GM12875 (cell line): Measurements from ENCODE around the gene IQSEC1.

Source experiments
- H3K4me3 ChIP-seq: one replicate; pipeline ENCODE4 v1.5.1; 2011; ENCODE audit warnings: low read depth, low read length, control low read depth
- TF ChIP-seq, protein P1 (sequence below): IDR thresholded peaks from 2 replicates; pipeline ENCODE4 v1.5.1; 2011; ENCODE audit warnings: low read depth, mild to moderate bottlenecking, control low read depth, inconsistent platforms, low read length, moderate library complexity, borderline replicate concordance; ENCODE audit not compliant: insufficient read depth

IQSEC1 gene

DNA sequence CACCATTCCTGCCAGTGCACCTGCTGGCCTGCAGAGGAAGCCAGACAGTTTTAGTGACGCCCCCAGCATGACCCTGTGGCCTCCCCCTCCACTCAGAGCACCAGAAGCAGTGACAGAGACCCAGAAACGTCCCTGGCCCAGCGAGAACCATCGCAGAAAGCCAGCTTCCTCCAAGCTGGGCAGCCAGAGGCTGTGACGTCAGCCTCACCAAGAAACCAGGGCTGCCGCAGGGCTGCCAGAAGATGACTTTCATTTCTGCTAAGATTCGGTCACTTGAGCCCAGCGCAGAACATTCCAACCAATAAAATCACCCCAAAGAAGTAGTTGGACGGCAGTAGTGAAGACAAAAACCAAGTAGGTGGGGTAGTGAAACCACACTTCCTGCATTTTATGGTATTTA lies 202.3 kb downstream of the IQSEC1 start:
- no peak overlapping the region for H3K4me3 ChIP-seq
- TF ChIP-seq, protein P1, sequence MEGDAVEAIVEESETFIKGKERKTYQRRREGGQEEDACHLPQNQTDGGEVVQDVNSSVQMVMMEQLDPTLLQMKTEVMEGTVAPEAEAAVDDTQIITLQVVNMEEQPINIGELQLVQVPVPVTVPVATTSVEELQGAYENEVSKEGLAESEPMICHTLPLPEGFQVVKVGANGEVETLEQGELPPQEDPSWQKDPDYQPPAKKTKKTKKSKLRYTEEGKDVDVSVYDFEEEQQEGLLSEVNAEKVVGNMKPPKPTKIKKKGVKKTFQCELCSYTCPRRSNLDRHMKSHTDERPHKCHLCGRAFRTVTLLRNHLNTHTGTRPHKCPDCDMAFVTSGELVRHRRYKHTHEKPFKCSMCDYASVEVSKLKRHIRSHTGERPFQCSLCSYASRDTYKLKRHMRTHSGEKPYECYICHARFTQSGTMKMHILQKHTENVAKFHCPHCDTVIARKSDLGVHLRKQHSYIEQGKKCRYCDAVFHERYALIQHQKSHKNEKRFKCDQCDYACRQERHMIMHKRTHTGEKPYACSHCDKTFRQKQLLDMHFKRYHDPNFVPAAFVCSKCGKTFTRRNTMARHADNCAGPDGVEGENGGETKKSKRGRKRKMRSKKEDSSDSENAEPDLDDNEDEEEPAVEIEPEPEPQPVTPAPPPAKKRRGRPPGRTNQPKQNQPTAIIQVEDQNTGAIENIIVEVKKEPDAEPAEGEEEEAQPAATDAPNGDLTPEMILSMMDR = no peak

DNA sequence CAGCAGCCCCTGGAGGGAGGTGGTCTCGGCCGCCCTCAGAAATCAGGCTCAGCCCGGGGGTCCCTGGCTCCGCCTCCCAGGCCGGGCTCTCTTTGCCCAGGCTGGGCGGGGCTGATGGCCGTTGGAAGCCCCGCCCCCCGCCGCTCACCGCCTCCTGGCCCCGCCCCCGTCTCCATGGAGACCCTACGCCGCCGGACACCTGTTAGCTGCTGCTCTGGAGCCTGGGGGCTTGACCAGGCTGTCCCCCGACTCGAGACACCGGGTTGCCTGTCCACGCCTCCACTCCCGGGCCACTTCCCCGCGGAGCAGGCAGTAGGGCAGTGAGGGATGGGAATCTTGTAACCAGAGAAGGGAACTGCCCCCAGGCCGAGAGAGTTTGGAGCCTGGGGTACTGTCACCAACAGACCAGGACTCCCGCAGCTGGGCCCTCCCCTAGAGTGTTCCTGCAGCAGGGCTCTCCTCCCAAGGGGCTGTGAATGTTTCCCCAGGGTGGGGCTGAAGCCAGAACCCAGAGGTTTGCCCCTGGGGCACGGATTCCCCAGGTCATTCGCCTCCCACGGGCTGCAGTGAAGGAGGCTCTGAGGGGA lies 204.1 kb downstream of the IQSEC1 start:
- TF ChIP-seq, protein P1 = no peak

DNA sequence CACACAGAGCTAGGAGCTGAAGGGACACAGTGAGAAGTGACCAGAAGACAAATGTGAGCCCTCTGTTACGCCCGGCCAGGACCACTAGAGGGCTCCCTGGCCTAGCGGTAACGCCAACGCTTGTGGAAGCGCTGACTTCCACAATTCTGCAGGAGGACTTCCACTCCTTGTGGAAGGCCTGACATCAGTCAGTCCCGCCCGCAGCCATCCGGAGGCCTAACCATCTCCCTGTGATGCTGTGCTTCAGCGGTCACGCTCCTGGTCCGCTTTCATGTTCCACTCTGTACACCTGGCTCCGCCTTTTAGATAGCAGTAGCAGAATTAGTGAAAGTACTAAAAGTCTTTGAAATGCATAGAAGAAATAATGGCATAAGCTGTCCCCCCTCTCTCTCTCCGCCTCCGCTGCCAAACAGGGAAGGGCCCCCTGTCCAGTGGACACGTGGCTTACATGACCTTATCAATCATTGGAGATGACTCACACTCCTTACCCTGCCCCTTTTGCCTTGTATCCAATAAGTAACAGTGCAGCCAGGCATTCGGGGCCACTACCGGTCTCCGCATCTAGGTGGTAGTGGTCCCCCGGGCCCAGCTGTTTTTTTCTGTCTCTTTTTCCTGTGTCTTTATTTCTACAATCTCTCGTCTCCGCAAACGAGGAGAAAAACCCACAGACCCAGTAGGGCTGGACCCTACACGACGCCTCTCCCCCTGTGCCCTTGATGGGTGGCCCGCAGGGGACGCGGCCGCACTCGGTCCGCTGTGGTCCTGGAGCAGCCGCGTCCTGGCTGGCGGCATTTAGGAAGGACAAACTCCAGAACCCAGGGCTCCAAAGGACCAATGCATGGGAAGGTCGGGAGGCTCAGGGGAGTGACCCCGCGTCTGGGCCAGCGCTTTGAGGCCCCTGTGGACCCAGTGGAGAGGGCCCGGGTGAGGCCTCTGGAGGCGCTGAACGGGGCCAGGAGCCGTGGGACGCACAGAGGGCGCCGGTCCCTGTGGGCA lies 204.9 kb downstream of the IQSEC1 start:
- H3K4me3 ChIP-seq = peak overlapping the region; percentile 45
- TF ChIP-seq, protein P1 = peak; percentile 89

More for the DNA sequence above, 204.1 kb downstream of the IQSEC1 start:
- H3K4me3 ChIP-seq = peak overlapping the region; percentile 45

DNA sequence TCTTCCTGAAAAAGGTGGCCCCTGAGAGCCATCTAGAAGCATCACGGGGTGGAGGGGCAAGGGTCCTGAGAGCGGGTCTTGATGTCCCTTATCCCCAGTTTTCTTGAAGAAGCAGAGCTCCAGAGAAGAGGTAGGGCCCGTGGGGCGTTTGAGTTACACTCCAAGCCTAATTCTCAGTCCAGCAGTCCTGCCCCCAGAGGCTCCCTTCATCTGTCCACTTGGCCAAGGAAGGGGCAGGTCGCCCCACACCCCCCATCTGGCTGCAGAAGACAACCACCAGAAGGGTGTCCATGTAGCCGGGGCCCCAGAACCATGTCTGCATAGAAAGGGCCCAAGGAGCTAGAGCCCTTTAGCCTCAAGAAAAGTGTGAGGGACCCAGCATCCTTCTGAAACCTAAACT lies 206.4 kb downstream of the IQSEC1 start:
- TF ChIP-seq, protein P1 = no peak
- H3K4me3 ChIP-seq = no peak overlapping the region

DNA sequence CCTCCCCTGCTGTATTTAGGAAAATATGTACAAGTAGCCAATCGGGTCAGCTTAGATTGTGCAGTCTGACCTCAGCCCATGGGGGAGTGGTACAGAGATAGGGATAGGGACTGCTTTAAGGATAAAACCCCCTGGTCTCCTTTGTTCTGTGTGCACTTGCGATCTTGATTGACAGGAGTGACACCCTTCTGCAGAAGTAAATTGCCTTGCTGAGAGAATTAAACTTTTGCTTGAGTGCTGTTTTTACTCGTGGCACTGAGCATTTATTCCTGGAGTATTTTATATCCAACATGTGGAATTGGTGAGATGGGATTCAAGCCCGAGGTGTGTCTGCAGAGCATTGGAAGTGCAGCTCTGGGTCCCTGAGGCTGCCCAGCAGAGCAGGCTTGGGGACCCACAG lies 208.0 kb downstream of the IQSEC1 start:
- no peak overlapping the region for H3K4me3 ChIP-seq
- TF ChIP-seq, protein P1 = no peak

DNA sequence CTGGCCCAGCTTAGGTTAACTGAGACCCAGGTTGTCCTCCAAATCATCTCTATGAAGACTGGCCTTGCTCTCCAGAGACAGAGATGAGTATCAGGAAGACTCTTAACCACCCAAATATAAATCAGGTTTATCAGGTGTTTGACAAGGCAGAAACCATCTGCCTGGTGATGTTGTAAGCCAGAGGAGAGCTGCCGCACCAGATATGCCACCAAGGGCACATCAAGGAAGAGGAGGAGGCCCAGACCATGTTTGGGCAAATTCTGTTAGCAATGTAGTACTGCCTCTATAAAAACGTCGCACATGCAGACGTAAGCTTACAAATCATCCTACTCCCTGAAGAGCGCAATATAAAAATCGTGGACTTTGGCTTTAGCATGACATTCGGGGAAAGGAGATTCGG lies 210.8 kb downstream of the IQSEC1 start:
- TF ChIP-seq, protein P1 = no peak
- no peak overlapping the region for H3K4me3 ChIP-seq
